GM10266 (cell line): ENCODE results near the gene TENM3.

Source experiments
- DNase-seq: peaks from one replicate; pipeline ENCODE4 v3.0.0; 2012; ENCODE audit errors: extremely low spot score
- TF ChIP-seq, protein P1 (sequence below): IDR thresholded peaks from 2 replicates; pipeline ENCODE4 v1.5.1; 2012; ENCODE audit warnings: mild to moderate bottlenecking, low read depth; ENCODE audit not compliant: control insufficient read depth, insufficient read depth; ENCODE audit errors: missing control alignments

TENM3 gene

DNA sequence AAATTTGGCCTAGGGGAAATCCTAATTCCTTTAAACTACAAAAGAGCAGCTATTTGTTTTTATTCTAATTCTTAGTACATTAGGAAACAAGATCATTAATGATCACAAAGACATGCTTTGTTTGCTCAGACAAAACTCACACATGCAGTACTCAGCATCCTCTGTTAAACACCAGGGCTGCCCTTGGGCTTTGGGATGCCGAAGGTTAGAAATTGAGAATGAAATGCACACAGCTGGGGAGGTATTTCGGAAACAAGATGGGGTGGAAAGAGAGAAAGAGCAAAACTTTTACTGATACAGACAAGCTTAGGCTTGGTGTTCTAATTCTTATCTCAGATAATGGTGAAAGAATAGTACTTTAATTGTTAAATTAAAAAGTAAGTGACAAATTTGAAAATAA, 451.3 kb downstream of the TENM3 start:
- TF ChIP-seq, protein P1, sequence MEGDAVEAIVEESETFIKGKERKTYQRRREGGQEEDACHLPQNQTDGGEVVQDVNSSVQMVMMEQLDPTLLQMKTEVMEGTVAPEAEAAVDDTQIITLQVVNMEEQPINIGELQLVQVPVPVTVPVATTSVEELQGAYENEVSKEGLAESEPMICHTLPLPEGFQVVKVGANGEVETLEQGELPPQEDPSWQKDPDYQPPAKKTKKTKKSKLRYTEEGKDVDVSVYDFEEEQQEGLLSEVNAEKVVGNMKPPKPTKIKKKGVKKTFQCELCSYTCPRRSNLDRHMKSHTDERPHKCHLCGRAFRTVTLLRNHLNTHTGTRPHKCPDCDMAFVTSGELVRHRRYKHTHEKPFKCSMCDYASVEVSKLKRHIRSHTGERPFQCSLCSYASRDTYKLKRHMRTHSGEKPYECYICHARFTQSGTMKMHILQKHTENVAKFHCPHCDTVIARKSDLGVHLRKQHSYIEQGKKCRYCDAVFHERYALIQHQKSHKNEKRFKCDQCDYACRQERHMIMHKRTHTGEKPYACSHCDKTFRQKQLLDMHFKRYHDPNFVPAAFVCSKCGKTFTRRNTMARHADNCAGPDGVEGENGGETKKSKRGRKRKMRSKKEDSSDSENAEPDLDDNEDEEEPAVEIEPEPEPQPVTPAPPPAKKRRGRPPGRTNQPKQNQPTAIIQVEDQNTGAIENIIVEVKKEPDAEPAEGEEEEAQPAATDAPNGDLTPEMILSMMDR: no peak
- no peak for DNase-seq

DNA sequence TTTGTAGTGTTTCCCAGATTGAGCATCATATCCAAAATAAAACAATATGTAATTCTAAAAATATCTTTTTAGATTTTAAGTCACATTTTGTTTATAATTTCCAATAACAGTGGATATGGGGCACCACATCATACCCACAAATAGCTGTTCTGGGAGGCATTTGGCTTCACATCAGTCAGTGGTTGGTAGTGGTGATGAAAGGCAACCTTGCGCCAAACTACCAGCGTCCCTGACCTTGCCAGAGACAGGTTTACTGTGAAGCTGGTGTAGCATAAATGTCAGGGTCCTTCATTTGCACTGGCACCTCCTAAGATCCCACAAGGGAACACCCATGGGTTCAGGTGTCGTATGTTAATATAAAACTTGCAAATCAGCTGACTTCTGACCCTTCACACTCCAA, 451.8 kb downstream of the TENM3 start:
- DNase-seq: no peak
- TF ChIP-seq, protein P1: no peak

DNA sequence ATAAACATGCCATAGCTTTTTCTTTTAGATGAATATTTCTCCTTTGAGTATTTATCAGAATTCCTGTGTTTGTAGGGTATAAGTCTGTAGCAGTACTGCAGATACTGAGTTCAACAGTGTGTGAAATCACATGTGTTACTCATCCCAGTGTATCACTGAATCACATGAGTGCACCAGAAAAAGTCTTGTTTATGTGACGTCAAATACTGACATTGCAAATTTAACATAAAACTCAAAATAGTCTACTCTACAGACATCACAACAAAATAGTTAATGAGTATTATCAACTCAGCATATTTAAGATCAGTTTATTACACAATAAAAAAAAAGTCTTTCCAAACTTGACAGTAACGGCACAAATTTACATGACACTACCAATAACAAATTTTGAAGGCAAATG, 452.6 kb downstream of the TENM3 start:
- TF ChIP-seq, protein P1: no peak
- DNase-seq: no peak

DNA sequence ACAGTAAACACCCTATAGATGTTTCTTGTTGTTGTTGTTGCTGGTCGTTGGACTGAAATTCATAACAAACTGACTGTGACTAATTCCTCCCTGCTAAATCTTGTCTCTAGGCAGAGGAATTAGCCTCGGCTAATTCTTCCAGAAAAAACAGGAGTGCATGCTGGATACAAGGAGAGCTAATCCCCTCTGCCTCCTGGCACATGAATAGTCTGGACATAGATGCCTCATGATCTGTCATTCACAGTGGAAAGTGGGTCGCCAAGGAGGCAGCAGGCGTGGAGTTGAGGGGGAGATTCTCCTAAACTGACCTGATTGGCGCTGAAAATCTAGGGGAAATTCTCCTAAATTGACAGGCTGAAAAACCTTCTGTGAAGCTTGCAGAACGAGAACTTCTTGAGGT, 453.9 kb downstream of the TENM3 start:
- TF ChIP-seq, protein P1: no peak
- DNase-seq: no peak

DNA sequence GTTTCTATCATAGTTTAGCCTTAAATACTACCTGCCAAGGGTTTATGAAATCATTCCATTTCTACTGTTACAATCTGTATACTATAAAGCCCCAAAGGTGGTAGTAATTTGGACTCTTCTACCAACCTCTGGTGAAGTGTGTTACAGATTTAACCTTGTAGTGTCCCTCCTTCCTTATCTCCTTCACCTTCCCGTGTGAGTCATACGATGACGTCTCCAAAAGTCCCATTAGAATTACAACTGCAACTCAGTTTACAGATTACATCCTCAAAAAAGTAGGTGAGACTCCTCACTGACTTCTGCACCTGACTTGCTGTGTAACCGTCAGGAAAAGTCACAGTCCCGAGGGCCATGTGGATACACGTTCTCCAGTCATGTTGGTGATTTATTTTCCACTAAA, 455.0 kb downstream of the TENM3 start:
- TF ChIP-seq, protein P1: no peak
- DNase-seq: no peak

DNA sequence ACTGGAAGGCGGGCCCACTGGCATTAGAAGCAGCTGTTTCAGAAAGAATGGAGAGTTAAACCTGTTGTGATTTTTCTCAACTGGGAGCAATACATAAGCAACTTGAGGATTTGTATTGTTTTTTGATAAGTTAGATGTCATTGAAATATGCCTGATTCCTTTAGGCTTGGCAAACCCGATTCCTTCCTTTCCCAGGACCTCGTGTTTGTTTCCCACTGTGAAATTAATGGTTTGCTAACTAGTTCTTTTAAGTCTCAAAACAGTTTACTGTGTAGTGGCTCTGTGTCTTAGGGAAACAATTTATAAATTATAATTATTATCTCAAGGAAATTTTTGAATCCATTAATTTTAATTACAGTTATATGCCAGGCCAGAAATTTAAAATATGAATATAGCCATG, 456.0 kb downstream of the TENM3 start:
- no peak for DNase-seq
- TF ChIP-seq, protein P1: no peak

DNA sequence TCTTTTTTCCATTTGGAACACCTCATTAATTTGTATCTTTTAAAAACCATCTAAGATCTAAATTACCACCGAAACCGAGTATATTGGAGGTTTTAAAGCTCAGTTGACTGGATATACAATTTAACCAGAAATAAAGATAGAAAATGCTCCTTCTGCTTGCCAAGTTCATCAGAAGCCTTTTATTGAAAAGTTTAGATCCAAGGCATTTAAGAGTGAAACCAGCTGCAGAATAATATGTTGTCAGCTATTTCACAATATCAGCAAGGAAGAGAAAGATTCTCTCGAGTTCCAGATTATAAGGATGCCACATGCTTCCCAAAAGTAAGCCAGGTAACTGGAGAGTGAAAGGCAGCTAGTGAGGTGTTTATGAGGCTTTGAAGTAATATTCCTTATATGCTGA, 456.6 kb downstream of the TENM3 start:
- no peak for DNase-seq

More for the DNA sequence above, 456.6 kb downstream of the TENM3 start:
- TF ChIP-seq, protein P1: no peak
